ENCODE measurements around the gene OASL. TPM values are rescaled to one million over a fixed set of nuclear protein-coding genes. Genes with fewer than 3 reads are reported as not detected.

Gene OASL
- total RNA-seq, 4 donors from 2014 or later = 0.26 to 0.75 (median 0.46) TPM

GRCh38 chr12:120982659-120983058 is 56.4 kb downstream of the OASL start:
- intact Hi-C loops (cut with DNase I) = no loop called here
- no peak for TF ChIP-seq POLR2A (IDR thresholded peaks at IDR 0.05; ENCODE audit: low read depth)
- no peak for TF ChIP-seq POLR2AphosphoS5 (IDR thresholded peaks at IDR 0.05)
- TF ChIP-seq CTCF (IDR thresholded peaks at IDR 0.05) = no peak
- no peak for TF ChIP-seq EP300 (IDR thresholded peaks at IDR 0.05)
- WGBS = 81% methylated on average over 7 of the region's 7 CpGs

GRCh38 chr12:120981407-120981941 is 57.6 kb downstream of the OASL start:
- no peaks in the 10 kb centered on the region for H3K9me3 ChIP-seq
- peaks cover 0 to 11% (median 9%) of the 10 kb centered on the region in 4 donors for H3K4me1 ChIP-seq
- 68% methylated on average over 6 of the region's 6 CpGs for whole genome bisulfite sequencing
- H3K27me3 ChIP-seq = peaks cover 0 to 9% (median 0%) of the 10 kb centered on the region in 4 donors
- H3K36me3 ChIP-seq = no peaks in the 10 kb centered on the region
- intact Hi-C loops (cut with DNase I) = no loop called here
- TF ChIP-seq POLR2AphosphoS5 (IDR thresholded peaks at IDR 0.05) (no peak), POLR2A (IDR thresholded peaks at IDR 0.05; ENCODE audit: low read depth) (no peak), EP300 (IDR thresholded peaks at IDR 0.05) (no peak), CTCF (IDR thresholded peaks at IDR 0.05) (no peak)
- no peak overlapping the region for H3K4me3 ChIP-seq
- DNase-seq (ENCODE audit: extremely low spot score) = no peak
- H3K27ac ChIP-seq (replicated peaks in 1 of 4) = no peak overlapping the region

More at GRCh38 chr12:120982659-120983058, 56.4 kb downstream of the OASL start:
- H3K9me3 ChIP-seq = no peaks in the 10 kb centered on the region
- H3K27ac ChIP-seq (replicated peaks in 1 of 4) = no peak overlapping the region
- no peak overlapping the region for H3K4me3 ChIP-seq
- DNase-seq (ENCODE audit: extremely low spot score) = no peak
- no peaks in the 10 kb centered on the region for H3K36me3 ChIP-seq
- peaks cover 0 to 11% (median 9%) of the 10 kb centered on the region in 4 donors for H3K4me1 ChIP-seq
- H3K27me3 ChIP-seq = peaks cover 0 to 9% (median 0%) of the 10 kb centered on the region in 4 donors

GRCh38 chr12:120980800-120981368 is 58.2 kb downstream of the OASL start:
- H3K36me3 ChIP-seq = no peaks in the 10 kb centered on the region
- intact Hi-C loops (cut with DNase I) = no loop called here
- no peak overlapping the region for H3K4me3 ChIP-seq
- no peaks in the 10 kb centered on the region for H3K9me3 ChIP-seq
- peaks cover 0 to 11% (median 9%) of the 10 kb centered on the region in 4 donors for H3K4me1 ChIP-seq
- no peak for DNase-seq (ENCODE audit: extremely low spot score)
- peaks cover 0 to 9% (median 0%) of the 10 kb centered on the region in 4 donors for H3K27me3 ChIP-seq
- no peak overlapping the region for H3K27ac ChIP-seq (replicated peaks in 1 of 4)
- 78% methylated on average over 13 of the region's 13 CpGs for WGBS
- TF ChIP-seq EP300 (IDR thresholded peaks at IDR 0.05) (no peak), POLR2AphosphoS5 (IDR thresholded peaks at IDR 0.05) (no peak), CTCF (IDR thresholded peaks at IDR 0.05) (no peak), POLR2A (IDR thresholded peaks at IDR 0.05; ENCODE audit: low read depth) (no peak)

- Histone ChIP-seq H3K4me3 (no peak overlapping the region), H3K4me1 (peaks cover 0 to 11% (median 9%) of the 10 kb centered on the region in 4 donors), H3K27me3 (peaks cover 0 to 9% (median 0%) of the 10 kb centered on the region in 4 donors), H3K9me3 (no peaks in the 10 kb centered on the region), H3K36me3 (no peaks in the 10 kb centered on the region), H3K27ac (replicated peaks in 1 of 4) (no peak overlapping the region)
- TF ChIP-seq EP300 (IDR thresholded peaks at IDR 0.05) (no peak), CTCF (IDR thresholded peaks at IDR 0.05) (no peak), POLR2AphosphoS5 (IDR thresholded peaks at IDR 0.05) (no peak), POLR2A (IDR thresholded peaks at IDR 0.05; ENCODE audit: low read depth) (no peak)
- no peak for DNase-seq (ENCODE audit: extremely low spot score)
- 73% methylated on average over 11 of the region's 11 CpGs for WGBS
- intact Hi-C loops (cut with DNase I) = no loop called here
Measured at GRCh38 chr12:120979862-120980696, 59.0 kb downstream of the OASL start.
